Smooth muscle cell (in vitro differentiated cells): ENCODE data around the gene DMXL1. TPM values are rescaled to one million over a fixed set of nuclear protein-coding genes. Genes with fewer than 3 reads are reported as not detected.

Experiments
- DNase-seq: peaks from one replicate; lab custom pipeline; 2025; ENCODE audit not compliant: unreplicated experiment; lab: John Stamatoyannopoulos, UW
- H2AFZ ChIP-seq: fragments of 200-600 bp; sonication (generic); 2 replicates; pipeline ENCODE4 v1.6.0; 2016; ENCODE audit warnings: antibody characterized with exemption, low read depth, mild to moderate bottlenecking
- H3F3A ChIP-seq: fragments of 200-600 bp; sonication (generic); 2 replicates; pipeline ENCODE4 v1.6.0; 2017; ENCODE audit warnings: antibody characterized with exemption, low read depth
- H3K27ac ChIP-seq: fragments of 200-600 bp; sonication (generic); 2 replicates; pipeline ENCODE4 v1.5.1; 2016; ENCODE audit warnings: low read depth, mild to moderate bottlenecking
- H3K27me3 ChIP-seq: fragments of 200-600 bp; sonication (generic); 2 replicates; pipeline ENCODE4 v1.6.1; 2016; ENCODE audit warnings: low read depth, mild to moderate bottlenecking
- H3K36me3 ChIP-seq: fragments of 200-600 bp; sonication (generic); 2 replicates; pipeline ENCODE4 v1.5.1; 2016; ENCODE audit warnings: low read depth
- H3K4me1 ChIP-seq: fragments of 200-600 bp; sonication (generic); 2 replicates; pipeline ENCODE4 v1.5.1; 2016; ENCODE audit warnings: low read depth
- H3K4me2 ChIP-seq: fragments of 200-600 bp; sonication (generic); 2 replicates; pipeline ENCODE4 v1.6.0; 2016; ENCODE audit warnings: mild to moderate bottlenecking
- H3K4me3 ChIP-seq: fragments of 200-600 bp; sonication (generic); 2 replicates; pipeline ENCODE4 v1.5.1; 2016; ENCODE audit warnings: mild to moderate bottlenecking
- H3K79me2 ChIP-seq: fragments of 200-600 bp; sonication (generic); 2 replicates; pipeline ENCODE4 v1.6.0; 2016; ENCODE audit warnings: low read depth, mild to moderate bottlenecking
- H3K9ac ChIP-seq: fragments of 200-600 bp; sonication (generic); 2 replicates; pipeline ENCODE4 v1.6.0; 2016; ENCODE audit warnings: low read depth
- H3K9me3 ChIP-seq: fragments of 200-600 bp; sonication (generic); replicated peaks from 2 replicates; pipeline ENCODE4 v1.5.1; 2016; ENCODE audit warnings: low read depth
- H4K20me1 ChIP-seq: fragments of 200-600 bp; sonication (generic); 2 replicates; pipeline ENCODE4 v1.6.0; 2016; ENCODE audit warnings: low read depth
- WGBS: methylation state at CpG from one replicate; pipeline ENCODE4 v1.1.7; 2016; ENCODE audit warnings: low lambda C conversion rate; 5-methylcytosine and 5-hydroxymethylcytosine counted together
- polyA plus RNA-seq: library from polyadenylated mRNA; unstranded; fragments of >200 nt; fragmentation: Nextera tagmentation; extraction: Ambion mirVana; gene quantifications from 2 replicates; pipeline ENCODE4 v1.2.1, GENCODE V29; 2016
- total RNA-seq: library from RNA; depleted of rRNA; stranded (reverse); fragments of >200 nt; gene quantifications from 2 replicates; pipeline ENCODE4 v1.2.3, GENCODE V29; 2014
- TF ChIP-seq, protein P1 (sequence below): fragments of 200-600 bp; sonication (generic); IDR thresholded peaks from 2 replicates; pipeline ENCODE4 v1.5.1; 2017; ENCODE audit warnings: borderline replicate concordance, mild to moderate bottlenecking, antibody characterized with exemption; ENCODE audit not compliant: insufficient read depth, poor library complexity, severe bottlenecking

DMXL1 gene
- total and polyA plus RNA-seq, 2 experiments from 2014 or later, result 9.6 to 76.0 TPM

DNA sequence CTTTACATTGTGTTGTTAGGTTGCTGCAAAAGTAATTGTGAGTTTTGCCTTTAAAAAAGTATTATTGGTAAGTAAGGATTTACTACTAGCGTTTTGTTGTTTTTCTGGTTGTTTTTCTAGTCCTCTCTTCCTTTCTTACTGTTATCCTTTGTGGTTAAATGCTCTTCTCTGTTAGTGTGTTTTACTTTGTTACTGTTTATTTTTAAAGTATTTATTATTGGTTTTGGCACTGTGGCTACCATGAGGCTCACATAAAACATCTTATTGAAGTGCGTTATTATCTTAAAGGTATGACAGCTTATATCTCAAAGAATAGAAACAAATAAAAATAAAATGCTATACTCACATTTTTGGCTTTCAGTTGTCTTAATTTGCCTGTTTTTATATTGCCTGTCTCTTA lies 17.6 kb downstream of the DMXL1 start:
- Histone ChIP-seq H3K27ac (no peak overlapping the region), H3K9me3 (no peaks in the 10 kb centered on the region), H3K9ac (no peak overlapping the region), H3K4me1 (no peaks in the 10 kb centered on the region), H3K36me3 (no peaks in the 10 kb centered on the region), H3K79me2 (peaks cover 96% of the 10 kb centered on the region), H2AFZ (no peak overlapping the region), H3K27me3 (no peaks in the 10 kb centered on the region), H3F3A (no peaks in the 10 kb centered on the region), H4K20me1 (peaks cover 51% of the 10 kb centered on the region), H3K4me3 (no peak overlapping the region), H3K4me2 (no peak overlapping the region)
- TF ChIP-seq, protein P1, sequence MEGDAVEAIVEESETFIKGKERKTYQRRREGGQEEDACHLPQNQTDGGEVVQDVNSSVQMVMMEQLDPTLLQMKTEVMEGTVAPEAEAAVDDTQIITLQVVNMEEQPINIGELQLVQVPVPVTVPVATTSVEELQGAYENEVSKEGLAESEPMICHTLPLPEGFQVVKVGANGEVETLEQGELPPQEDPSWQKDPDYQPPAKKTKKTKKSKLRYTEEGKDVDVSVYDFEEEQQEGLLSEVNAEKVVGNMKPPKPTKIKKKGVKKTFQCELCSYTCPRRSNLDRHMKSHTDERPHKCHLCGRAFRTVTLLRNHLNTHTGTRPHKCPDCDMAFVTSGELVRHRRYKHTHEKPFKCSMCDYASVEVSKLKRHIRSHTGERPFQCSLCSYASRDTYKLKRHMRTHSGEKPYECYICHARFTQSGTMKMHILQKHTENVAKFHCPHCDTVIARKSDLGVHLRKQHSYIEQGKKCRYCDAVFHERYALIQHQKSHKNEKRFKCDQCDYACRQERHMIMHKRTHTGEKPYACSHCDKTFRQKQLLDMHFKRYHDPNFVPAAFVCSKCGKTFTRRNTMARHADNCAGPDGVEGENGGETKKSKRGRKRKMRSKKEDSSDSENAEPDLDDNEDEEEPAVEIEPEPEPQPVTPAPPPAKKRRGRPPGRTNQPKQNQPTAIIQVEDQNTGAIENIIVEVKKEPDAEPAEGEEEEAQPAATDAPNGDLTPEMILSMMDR, result no peak
- DNase-seq, result no peak
- 70% methylated on average over 2 of the region's 2 CpGs for WGBS

DNA sequence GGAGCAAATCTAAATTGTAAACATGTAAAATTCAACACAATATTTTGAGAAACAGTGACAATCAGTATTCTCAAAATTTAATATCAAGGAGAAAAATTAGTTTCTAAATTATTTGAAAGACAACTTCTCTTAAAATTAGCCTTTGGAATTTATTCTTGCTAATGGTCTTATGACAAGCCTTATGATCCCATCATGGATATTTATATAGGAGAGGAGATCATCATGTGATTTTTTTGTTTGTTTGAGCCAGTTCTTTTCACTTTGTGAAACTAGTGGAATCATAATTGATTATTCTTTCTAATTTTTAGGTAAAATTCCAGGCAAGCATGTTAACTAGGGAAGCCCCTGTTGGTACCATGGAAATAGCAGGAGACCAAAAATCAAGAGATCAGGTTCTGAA lies 24.7 kb downstream of the DMXL1 start:
- Histone ChIP-seq H3K36me3 (peaks cover 4% of the 10 kb centered on the region), H3K9ac (no peak overlapping the region), H3K4me2 (no peak overlapping the region), H3K4me3 (no peak overlapping the region), H3K27ac (no peak overlapping the region), H3K27me3 (no peaks in the 10 kb centered on the region), H3K79me2 (peaks cover 63% of the 10 kb centered on the region), H2AFZ (no peak overlapping the region), H3F3A (no peaks in the 10 kb centered on the region), H4K20me1 (peaks cover 9% of the 10 kb centered on the region), H3K4me1 (no peaks in the 10 kb centered on the region), H3K9me3 (no peaks in the 10 kb centered on the region)
- DNase-seq, result no peak
- TF ChIP-seq, protein P1, result no peak

DNA sequence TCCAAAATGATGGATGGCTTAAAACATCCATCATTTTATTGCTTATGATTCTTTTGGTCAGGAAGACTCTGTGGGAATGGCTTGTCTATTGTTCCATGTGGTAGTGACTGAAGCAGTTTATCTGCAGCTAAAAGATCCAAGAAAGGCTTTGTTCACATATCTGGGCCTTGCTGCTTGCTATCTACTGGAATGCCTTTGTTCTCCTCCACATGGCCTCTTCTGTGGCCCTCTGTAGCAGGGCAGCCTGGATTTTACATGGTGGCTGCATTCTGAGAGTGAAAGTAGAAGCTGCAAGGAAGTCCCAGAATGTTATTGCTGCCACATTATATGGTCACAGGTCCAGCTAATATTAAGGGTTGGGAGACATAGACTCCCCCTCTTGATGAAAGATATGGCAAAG lies 35.1 kb downstream of the DMXL1 start:
- H3K27me3 ChIP-seq, result no peaks in the 10 kb centered on the region
- H3K4me3 ChIP-seq, result no peak overlapping the region
- no peak overlapping the region for H3K27ac ChIP-seq
- TF ChIP-seq, protein P1, result no peak
- H4K20me1 ChIP-seq, result peaks cover 6% of the 10 kb centered on the region
- no peak overlapping the region for H3K9ac ChIP-seq
- H3K4me2 ChIP-seq, result no peak overlapping the region
- H2AFZ ChIP-seq, result no peak overlapping the region
- H3K79me2 ChIP-seq, result peaks cover 6% of the 10 kb centered on the region
- no peaks in the 10 kb centered on the region for H3K36me3 ChIP-seq
- H3F3A ChIP-seq, result no peaks in the 10 kb centered on the region
- DNase-seq, result no peak
- H3K9me3 ChIP-seq, result no peaks in the 10 kb centered on the region
- H3K4me1 ChIP-seq, result no peaks in the 10 kb centered on the region

DNA sequence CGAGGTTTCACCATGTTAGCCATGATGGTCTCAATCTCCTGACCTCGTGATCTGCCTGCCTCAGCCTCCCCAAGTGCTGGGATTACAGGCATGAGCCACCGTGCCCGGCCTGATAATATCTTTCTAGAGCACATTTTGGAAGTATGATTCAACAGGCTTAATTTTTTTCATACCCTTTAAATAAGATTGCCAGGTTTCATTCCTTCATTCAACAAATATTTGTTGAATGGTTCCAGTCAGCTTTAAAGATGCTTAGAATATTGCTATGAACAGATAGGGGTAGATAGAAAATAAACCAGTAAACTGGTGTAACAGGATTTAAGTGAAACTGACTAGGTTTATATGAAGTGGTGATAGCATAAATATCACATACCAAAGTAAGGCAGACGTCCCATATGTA lies 41.3 kb downstream of the DMXL1 start:
- H3K9me3 ChIP-seq, result no peaks in the 10 kb centered on the region
- H3K27me3 ChIP-seq, result no peaks in the 10 kb centered on the region
- no peaks in the 10 kb centered on the region for H3K4me1 ChIP-seq
- no peak overlapping the region for H3K9ac ChIP-seq
- WGBS, result 96% methylated on average over 5 of the region's 5 CpGs
- H3K4me3 ChIP-seq, result no peak overlapping the region
- H3K36me3 ChIP-seq, result peaks cover 13% of the 10 kb centered on the region
- H2AFZ ChIP-seq, result no peak overlapping the region
- no peak overlapping the region for H3K27ac ChIP-seq
- DNase-seq, result no peak
- H4K20me1 ChIP-seq, result no peaks in the 10 kb centered on the region
- TF ChIP-seq, protein P1, result no peak
- H3K79me2 ChIP-seq, result no peaks in the 10 kb centered on the region
- H3K4me2 ChIP-seq, result no peak overlapping the region
- H3F3A ChIP-seq, result no peaks in the 10 kb centered on the region
